DND-41 (cell line): ENCODE data around the gene RPS6KB2.

Experiments used
- ATAC-seq: fragments of 200-7000 bp; cut with Tn5 transposase; 3 replicates; pipeline ENCODE4 v1.9.1; 2021; ENCODE audit warnings: low read depth; ENCODE audit not compliant: insufficient read depth
- DNase-seq: peaks from one replicate; pipeline ENCODE4 v3.0.0-alpha.2; 2020
- H2AFZ ChIP-seq: 2 replicates; pipeline ENCODE4 v1.6.0; 2012; ENCODE audit warnings: low read depth, low read length
- H3K27ac ChIP-seq: 2 replicates; pipeline ENCODE4 v1.5.1; 2012; ENCODE audit warnings: low read length, inconsistent platforms
- H3K27me3 ChIP-seq: fragments of 200-600 bp; sonication (generic); 2 replicates; pipeline ENCODE4 v1.6.0; 2012; ENCODE audit warnings: low read length, mild to moderate bottlenecking, inconsistent platforms; ENCODE audit not compliant: insufficient read depth, poor library complexity
- H3K36me3 ChIP-seq: 2 replicates; pipeline ENCODE4 v1.5.1; 2012; ENCODE audit warnings: low read length, inconsistent platforms; ENCODE audit not compliant: insufficient read depth
- H3K4me1 ChIP-seq: 2 replicates; pipeline ENCODE4 v1.5.1; 2012; ENCODE audit warnings: mild to moderate bottlenecking, low read length; ENCODE audit not compliant: insufficient read depth
- H3K4me2 ChIP-seq: 2 replicates; pipeline ENCODE4 v1.6.0; 2012; ENCODE audit warnings: mild to moderate bottlenecking, moderate library complexity, low read length, inconsistent platforms; ENCODE audit not compliant: insufficient read depth
- H3K4me3 ChIP-seq, 2 experiments: fragments of 200-600 bp in 1 of 2; shearing (Covaris generic) in 1 of 2; 2 replicates each; pipeline ENCODE4 v1.5.1; 2012 to 2016; ENCODE audit warnings: inconsistent platforms in 2 of 2, low read length in 2 of 2, mild to moderate bottlenecking in 2 of 2, low read depth in 1 of 2, moderate library complexity in 1 of 2
- H3K79me2 ChIP-seq: 2 replicates; pipeline ENCODE4 v1.6.0; 2012; ENCODE audit warnings: low read length, inconsistent platforms; ENCODE audit not compliant: insufficient read depth
- H3K9ac ChIP-seq: 2 replicates; pipeline ENCODE4 v1.6.0; 2012; ENCODE audit warnings: low read depth, mild to moderate bottlenecking, inconsistent platforms, low read length, moderate library complexity
- H3K9me3 ChIP-seq: 2 replicates; pipeline ENCODE4 v1.5.1; 2012; ENCODE audit warnings: low read length, moderate library complexity, mild to moderate bottlenecking, inconsistent platforms; ENCODE audit not compliant: insufficient read depth, severe bottlenecking
- H4K20me1 ChIP-seq: 2 replicates; pipeline ENCODE4 v1.6.0; 2012; ENCODE audit warnings: low read length; ENCODE audit not compliant: insufficient read depth
- EZH2 ChIP-seq: IDR thresholded peaks from 3 replicates; pipeline ENCODE4 v1.6.1; 2012; ENCODE audit warnings: borderline replicate concordance, low read depth, mild to moderate bottlenecking, moderate library complexity, low read length, inconsistent platforms; ENCODE audit not compliant: severe bottlenecking
- TF ChIP-seq, protein P1 (sequence below): IDR thresholded peaks from 2 replicates; pipeline ENCODE4 v1.5.1; 2012; ENCODE audit warnings: borderline replicate concordance, low read length, moderate library complexity, mild to moderate bottlenecking; ENCODE audit not compliant: poor library complexity, severe bottlenecking; ENCODE audit errors: extremely low read depth

RPS6KB2 gene

DNA sequence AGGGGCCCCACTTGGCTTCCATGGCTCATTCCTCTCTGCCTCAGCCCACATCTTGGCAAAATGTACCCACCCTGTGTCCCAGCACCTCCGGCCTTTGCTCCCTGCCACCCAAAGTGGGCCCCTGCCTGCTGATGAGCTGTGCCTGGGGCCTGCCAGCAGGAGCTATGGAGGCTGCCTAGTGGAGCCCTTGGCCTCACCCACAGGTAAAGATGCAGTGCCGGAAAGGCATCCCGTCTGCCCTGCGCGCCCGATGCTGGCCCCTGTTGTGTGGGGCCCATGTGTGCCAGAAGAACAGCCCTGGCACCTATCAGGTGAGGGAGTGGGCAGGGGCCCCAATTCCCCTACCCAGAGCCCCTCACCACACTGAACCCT lies 23.1 kb upstream of the RPS6KB2 start:
- Histone ChIP-seq H3K79me2 (peaks cover 75% of the 10 kb centered on the region), H2AFZ (no peak overlapping the region), H3K27me3 (no peaks in the 10 kb centered on the region), H3K36me3 (peaks cover 51% of the 10 kb centered on the region), H3K27ac (peak overlapping the region; percentile 89), H3K4me2 (peak overlapping the region; percentile 82), H4K20me1 (peaks cover 12% of the 10 kb centered on the region), H3K4me3 (peak overlapping the region in 1 of 2 experiments; percentile 86; a peak in 3 of 4 replicates), H3K9me3 (no peaks in the 10 kb centered on the region), H3K9ac (peak overlapping the region; percentile 99), H3K4me1 (peaks cover 91% of the 10 kb centered on the region)
- ATAC-seq (no peak), DNase-seq (no peak)
- TF ChIP-seq, protein P1, sequence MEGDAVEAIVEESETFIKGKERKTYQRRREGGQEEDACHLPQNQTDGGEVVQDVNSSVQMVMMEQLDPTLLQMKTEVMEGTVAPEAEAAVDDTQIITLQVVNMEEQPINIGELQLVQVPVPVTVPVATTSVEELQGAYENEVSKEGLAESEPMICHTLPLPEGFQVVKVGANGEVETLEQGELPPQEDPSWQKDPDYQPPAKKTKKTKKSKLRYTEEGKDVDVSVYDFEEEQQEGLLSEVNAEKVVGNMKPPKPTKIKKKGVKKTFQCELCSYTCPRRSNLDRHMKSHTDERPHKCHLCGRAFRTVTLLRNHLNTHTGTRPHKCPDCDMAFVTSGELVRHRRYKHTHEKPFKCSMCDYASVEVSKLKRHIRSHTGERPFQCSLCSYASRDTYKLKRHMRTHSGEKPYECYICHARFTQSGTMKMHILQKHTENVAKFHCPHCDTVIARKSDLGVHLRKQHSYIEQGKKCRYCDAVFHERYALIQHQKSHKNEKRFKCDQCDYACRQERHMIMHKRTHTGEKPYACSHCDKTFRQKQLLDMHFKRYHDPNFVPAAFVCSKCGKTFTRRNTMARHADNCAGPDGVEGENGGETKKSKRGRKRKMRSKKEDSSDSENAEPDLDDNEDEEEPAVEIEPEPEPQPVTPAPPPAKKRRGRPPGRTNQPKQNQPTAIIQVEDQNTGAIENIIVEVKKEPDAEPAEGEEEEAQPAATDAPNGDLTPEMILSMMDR, result no peak
- TF ChIP-seq EZH2, result no peak

DNA sequence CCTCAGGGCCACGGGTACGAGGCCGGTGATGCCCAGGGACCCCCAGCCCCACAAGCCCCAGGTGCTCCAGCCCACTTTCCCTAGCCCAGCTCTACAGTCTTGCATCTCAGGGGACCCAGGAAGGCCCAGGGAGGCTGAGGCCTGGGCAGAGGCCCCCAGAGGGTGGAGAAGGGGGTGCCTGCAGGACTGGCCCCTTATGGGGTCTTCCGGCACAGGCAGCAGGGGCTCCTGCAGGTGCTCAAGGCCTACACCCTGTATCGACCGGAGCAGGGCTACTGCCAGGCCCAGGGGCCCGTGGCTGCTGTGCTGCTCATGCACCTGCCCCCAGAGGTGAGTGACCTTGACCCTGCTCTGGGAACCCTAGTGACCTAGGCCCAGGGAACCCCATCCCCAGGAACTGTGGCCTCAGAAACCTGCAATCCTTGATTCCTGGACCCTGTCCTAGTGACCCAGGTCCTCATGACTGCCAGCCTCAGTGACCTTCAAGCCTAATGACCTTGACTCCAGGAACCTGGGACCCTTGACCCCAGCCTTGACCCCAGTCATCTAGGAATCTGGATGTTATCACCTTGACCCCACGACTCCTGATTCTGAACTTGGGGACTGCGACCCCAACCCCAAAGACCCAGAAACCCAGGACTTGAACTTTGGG lies 22.5 kb upstream of the RPS6KB2 start:
- peaks cover 6% of the 10 kb centered on the region for H4K20me1 ChIP-seq
- H2AFZ ChIP-seq, result no peak overlapping the region
- H3K9me3 ChIP-seq, result no peaks in the 10 kb centered on the region
- TF ChIP-seq, protein P1, result no peak
- TF ChIP-seq EZH2, result no peak
- DNase-seq (no peak), ATAC-seq (no peak)
- H3K9ac ChIP-seq, result peak overlapping the region; percentile 99
- H3K79me2 ChIP-seq, result peaks cover 68% of the 10 kb centered on the region
- no peaks in the 10 kb centered on the region for H3K27me3 ChIP-seq
- H3K36me3 ChIP-seq, result peaks cover 44% of the 10 kb centered on the region
- H3K27ac ChIP-seq, result peak overlapping the region; percentile 89
- H3K4me3 ChIP-seq, result peak overlapping the region in 1 of 2 experiments; percentile 86; a peak in 2 of 4 replicates
- H3K4me1 ChIP-seq, result peaks cover 91% of the 10 kb centered on the region
- H3K4me2 ChIP-seq, result peak overlapping the region; percentile 82

DNA sequence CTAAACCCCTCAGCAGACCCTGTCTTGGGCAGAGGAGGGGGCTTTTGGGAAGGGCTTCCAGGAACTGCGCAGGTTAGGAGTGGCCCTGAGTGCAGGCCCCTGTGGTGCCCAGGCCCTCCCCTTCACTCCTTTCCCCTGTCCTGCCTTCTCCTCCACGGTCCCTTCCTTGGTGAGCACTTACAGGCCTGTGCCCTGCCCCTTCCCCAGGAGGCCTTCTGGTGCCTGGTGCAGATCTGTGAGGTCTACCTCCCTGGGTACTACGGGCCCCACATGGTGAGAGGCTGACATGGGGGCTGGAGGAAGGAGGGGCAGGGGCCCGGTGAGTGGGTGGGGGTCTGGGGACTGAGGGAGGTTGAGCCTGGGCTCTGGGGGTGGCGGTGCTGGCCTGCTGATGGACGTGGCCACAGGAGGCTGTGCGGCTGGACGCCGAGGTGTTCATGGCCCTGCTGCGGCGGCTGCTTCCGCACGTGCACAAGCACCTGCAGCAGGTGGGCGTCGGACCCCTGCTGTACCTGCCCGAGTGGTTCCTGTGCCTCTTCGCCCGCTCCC lies 21.8 kb upstream of the RPS6KB2 start:
- peak overlapping the region; percentile 82 for H3K4me2 ChIP-seq
- H3K9ac ChIP-seq, result peak overlapping the region; percentile 99
- peaks cover 95% of the 10 kb centered on the region for H3K4me1 ChIP-seq

More for the DNA sequence above, 21.8 kb upstream of the RPS6KB2 start:
- peak overlapping the region in 1 of 2 experiments; percentile 86; a peak in 2 of 4 replicates for H3K4me3 ChIP-seq
- no peak overlapping the region for H2AFZ ChIP-seq
- H3K9me3 ChIP-seq, result no peaks in the 10 kb centered on the region
- peak overlapping the region; percentile 89 for H3K27ac ChIP-seq
- peaks cover 42% of the 10 kb centered on the region for H3K36me3 ChIP-seq
- TF ChIP-seq, protein P1, result no peak
- TF ChIP-seq EZH2, result no peak
- no peaks in the 10 kb centered on the region for H3K27me3 ChIP-seq
- no peak for ATAC-seq
- H3K79me2 ChIP-seq, result peaks cover 62% of the 10 kb centered on the region
- DNase-seq, result peak; percentile 26
- no peaks in the 10 kb centered on the region; the same call in 1 of the 2 replicates for H4K20me1 ChIP-seq
